PC-3 (cell line): Measurements from ENCODE around the gene GCLC. TPM values are rescaled to one million over a fixed set of nuclear protein-coding genes. Genes with fewer than 3 reads are reported as not detected.

Experiments
- ATAC-seq: fragments of 200-7000 bp; cut with Tn5 transposase; 2 replicates; pipeline ENCODE4 v1.9.1; 2020; ENCODE audit warnings: mild to moderate bottlenecking, moderate library complexity
- BruUV-seq: library from RNA; stranded (reverse); fragments of 400-500 nt; replicated peaks from 2 replicates; lab custom pipeline; 2021; lab: Mats Ljungman, UMichigan
- CTCF ChIA-PET: fragments of 300-600 bp; sonication (Branson Sonifier 250); formaldehyde crosslinking; loops from one replicate; lab custom pipeline; 2022; ENCODE audit warnings: antibody characterized with exemption; lab: Charles Lee
- POLR2A ChIA-PET: fragments of 300-600 bp; sonication (Branson Sonifier 250); formaldehyde crosslinking; loops from one replicate; lab custom pipeline; 2022; ENCODE audit warnings: antibody characterized with exemption; ENCODE audit not compliant: unreplicated experiment; lab: Charles Lee
- DNase-seq: peaks from one replicate; pipeline ENCODE4 v3.0.0-alpha.2; 2015
- H2AFZ ChIP-seq: fragments of 300-600 bp; sonication (generic); 2 replicates; pipeline ENCODE4 v1.6.0; 2016; ENCODE audit warnings: antibody characterized with exemption, low read length
- H3F3A ChIP-seq: fragments of 300-600 bp; sonication (generic); one replicate; pipeline ENCODE4 v1.6.0; 2017; ENCODE audit warnings: antibody characterized with exemption, low read length, control low read depth, mild to moderate bottlenecking; ENCODE audit not compliant: unreplicated experiment
- H3K27ac ChIP-seq: fragments of 300-600 bp; sonication (generic); 2 replicates; pipeline ENCODE4 v1.5.1; 2016; ENCODE audit warnings: mild to moderate bottlenecking, low read length
- H3K27me3 ChIP-seq: fragments of 300-600 bp; sonication (generic); 2 replicates; pipeline ENCODE4 v1.6.1; 2016; ENCODE audit warnings: low read length, mixed read lengths
- H3K36me3 ChIP-seq: fragments of 300-600 bp; sonication (generic); 2 replicates; pipeline ENCODE4 v1.6.1; 2016; ENCODE audit warnings: low read depth, mixed run types, low read length, mixed read lengths
- H3K4me1 ChIP-seq: fragments of 300-600 bp; sonication (generic); 2 replicates; pipeline ENCODE4 v1.5.1; 2016; ENCODE audit warnings: low read length; ENCODE audit not compliant: insufficient read depth
- H3K4me2 ChIP-seq: fragments of 300-600 bp; sonication (generic); 2 replicates; pipeline ENCODE4 v1.6.0; 2016; ENCODE audit warnings: low read length
- H3K4me3 ChIP-seq: fragments of 300-600 bp; sonication (generic); 2 replicates; pipeline ENCODE4 v1.5.1; 2016; ENCODE audit warnings: mild to moderate bottlenecking, low read length, mixed read lengths
- H3K79me2 ChIP-seq: fragments of 300-600 bp; sonication (generic); 2 replicates; pipeline ENCODE4 v1.6.1; 2017; ENCODE audit warnings: low read length, mixed read lengths
- H3K9ac ChIP-seq: fragments of 300-600 bp; sonication (generic); 2 replicates; pipeline ENCODE4 v1.6.0; 2016; ENCODE audit warnings: mild to moderate bottlenecking, low read length
- H3K9me2 ChIP-seq: fragments of 300-600 bp; sonication (generic); replicated peaks from 2 replicates; pipeline ENCODE4 v1.6.1; 2016; ENCODE audit warnings: mixed run types, low read length, mixed read lengths
- H3K9me3 ChIP-seq: fragments of 300-600 bp; sonication (generic); 2 replicates; pipeline ENCODE4 v1.6.1; 2016; ENCODE audit warnings: low read length, mixed read lengths
- H4K20me1 ChIP-seq: fragments of 300-600 bp; sonication (generic); 2 replicates; pipeline ENCODE4 v1.6.1; 2016; ENCODE audit warnings: low read length, mixed read lengths
- EZH2 ChIP-seq: fragments of 300-600 bp; sonication (generic); IDR thresholded peaks from one replicate; pipeline ENCODE4 v1.6.1; 2017; ENCODE audit warnings: antibody characterized with exemption, mild to moderate bottlenecking, low read length; ENCODE audit not compliant: unreplicated experiment
- EZH2phosphoT487 ChIP-seq: fragments of 300-600 bp; sonication (generic); IDR thresholded peaks from 2 replicates; pipeline ENCODE4 v1.6.1; 2018; ENCODE audit warnings: mild to moderate bottlenecking, antibody characterized with exemption, low read length, borderline replicate concordance
- intact Hi-C: fragments of 100-400 bp; cut with micrococcal nuclease; formaldehyde crosslinking; loops from 2 replicates; pipeline ENCODE4 v1.9.0; 2023
- total RNA-seq: library from RNA; depleted of rRNA; stranded (reverse); fragments of >200 nt; gene quantifications from 2 replicates; pipeline ENCODE4 v1.2.3, GENCODE V29; 2014
- TF ChIP-seq, protein P1 (sequence below): fragments of 300-600 bp; sonication (generic); conservative IDR thresholded peaks from 2 replicates; pipeline ENCODE4 v1.5.1; 2017; ENCODE audit warnings: antibody characterized with exemption, low read depth, mild to moderate bottlenecking, low read length

Gene GCLC
- total RNA-seq, 1 experiment from 2014 or later, result 50.1 TPM

DNA sequence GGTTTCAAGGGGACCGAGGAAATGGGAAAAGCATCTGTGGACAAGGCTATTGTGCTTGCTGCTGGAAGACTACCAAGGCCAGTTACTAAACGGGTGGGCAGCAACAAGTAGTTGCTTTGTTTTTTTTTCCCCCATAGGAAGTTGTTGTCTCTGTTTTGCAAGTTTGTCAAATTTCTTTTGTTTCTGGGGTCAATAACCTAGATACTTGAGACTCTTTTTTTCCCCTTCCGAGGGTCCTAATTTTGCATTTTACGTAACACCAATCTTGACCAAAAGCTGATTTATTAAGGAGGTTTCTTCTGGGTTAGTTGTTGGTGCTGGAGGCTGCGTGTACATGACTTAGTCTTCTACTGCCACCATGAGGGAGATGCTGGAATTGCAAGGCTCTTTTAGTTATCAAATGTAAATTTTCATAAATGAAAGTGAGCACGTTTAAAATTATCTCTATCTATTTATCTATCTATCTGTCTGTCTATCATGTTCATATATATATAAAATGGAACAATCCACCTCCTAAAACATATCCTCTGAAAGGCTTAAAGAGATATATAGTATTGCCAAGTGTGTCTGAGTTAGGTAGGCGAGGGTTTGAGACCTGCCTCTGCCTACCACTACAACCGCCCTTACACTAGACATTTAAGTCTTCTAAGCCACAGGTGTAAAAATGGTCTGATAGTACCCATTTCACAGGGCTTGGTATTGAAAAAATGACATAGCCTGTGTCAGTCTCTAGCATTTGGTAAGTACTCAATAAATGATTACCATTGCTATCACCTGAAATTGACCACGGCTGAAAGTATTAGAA, 60.2 kb downstream of the GCLC start:
- ATAC-seq (peak; percentile 43), DNase-seq (peak; percentile 87)
- no peaks in the 10 kb centered on the region for H3K36me3 ChIP-seq
- ChIA-PET CTCF (interaction anchor here (0.5 to 1.0 kb wide), 5 partner anchors 46 to 397 kb away, joined by 3 to 8 read pairs (median 4); no protein-coding TSS in a partner anchor), POLR2A (no interaction called here)
- H3K79me2 ChIP-seq, result no peaks in the 10 kb centered on the region
- no peaks in the 10 kb centered on the region for H4K20me1 ChIP-seq
- TF ChIP-seq EZH2, result no peak
- no peak for TF ChIP-seq EZH2phosphoT487
- TF ChIP-seq, protein P1, sequence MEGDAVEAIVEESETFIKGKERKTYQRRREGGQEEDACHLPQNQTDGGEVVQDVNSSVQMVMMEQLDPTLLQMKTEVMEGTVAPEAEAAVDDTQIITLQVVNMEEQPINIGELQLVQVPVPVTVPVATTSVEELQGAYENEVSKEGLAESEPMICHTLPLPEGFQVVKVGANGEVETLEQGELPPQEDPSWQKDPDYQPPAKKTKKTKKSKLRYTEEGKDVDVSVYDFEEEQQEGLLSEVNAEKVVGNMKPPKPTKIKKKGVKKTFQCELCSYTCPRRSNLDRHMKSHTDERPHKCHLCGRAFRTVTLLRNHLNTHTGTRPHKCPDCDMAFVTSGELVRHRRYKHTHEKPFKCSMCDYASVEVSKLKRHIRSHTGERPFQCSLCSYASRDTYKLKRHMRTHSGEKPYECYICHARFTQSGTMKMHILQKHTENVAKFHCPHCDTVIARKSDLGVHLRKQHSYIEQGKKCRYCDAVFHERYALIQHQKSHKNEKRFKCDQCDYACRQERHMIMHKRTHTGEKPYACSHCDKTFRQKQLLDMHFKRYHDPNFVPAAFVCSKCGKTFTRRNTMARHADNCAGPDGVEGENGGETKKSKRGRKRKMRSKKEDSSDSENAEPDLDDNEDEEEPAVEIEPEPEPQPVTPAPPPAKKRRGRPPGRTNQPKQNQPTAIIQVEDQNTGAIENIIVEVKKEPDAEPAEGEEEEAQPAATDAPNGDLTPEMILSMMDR, result peak; percentile 95
- peak overlapping the region; percentile 6 for H2AFZ ChIP-seq
- peak overlapping the region; percentile 32; the same call in 1 of the 2 replicates for H3K4me3 ChIP-seq
- intact Hi-C loops, result loop anchor here (1.0 to 10.0 kb wide), 4 partner anchors 45 to 380 kb away; partner anchors contain the start of gene ELOVL5
- no TSS peak for BruUV-seq
- H3F3A ChIP-seq, result no peaks in the 10 kb centered on the region
- no peak overlapping the region for H3K27ac ChIP-seq
- H3K4me1 ChIP-seq, result peaks cover 12% of the 10 kb centered on the region; the same call in 1 of the 2 replicates
- no peak overlapping the region for H3K9ac ChIP-seq
- peak overlapping the region; percentile 63 for H3K4me2 ChIP-seq
- H3K27me3 ChIP-seq, result no peaks in the 10 kb centered on the region
- no peaks in the 10 kb centered on the region for H3K9me2 ChIP-seq
- H3K9me3 ChIP-seq, result no peaks in the 10 kb centered on the region

DNA sequence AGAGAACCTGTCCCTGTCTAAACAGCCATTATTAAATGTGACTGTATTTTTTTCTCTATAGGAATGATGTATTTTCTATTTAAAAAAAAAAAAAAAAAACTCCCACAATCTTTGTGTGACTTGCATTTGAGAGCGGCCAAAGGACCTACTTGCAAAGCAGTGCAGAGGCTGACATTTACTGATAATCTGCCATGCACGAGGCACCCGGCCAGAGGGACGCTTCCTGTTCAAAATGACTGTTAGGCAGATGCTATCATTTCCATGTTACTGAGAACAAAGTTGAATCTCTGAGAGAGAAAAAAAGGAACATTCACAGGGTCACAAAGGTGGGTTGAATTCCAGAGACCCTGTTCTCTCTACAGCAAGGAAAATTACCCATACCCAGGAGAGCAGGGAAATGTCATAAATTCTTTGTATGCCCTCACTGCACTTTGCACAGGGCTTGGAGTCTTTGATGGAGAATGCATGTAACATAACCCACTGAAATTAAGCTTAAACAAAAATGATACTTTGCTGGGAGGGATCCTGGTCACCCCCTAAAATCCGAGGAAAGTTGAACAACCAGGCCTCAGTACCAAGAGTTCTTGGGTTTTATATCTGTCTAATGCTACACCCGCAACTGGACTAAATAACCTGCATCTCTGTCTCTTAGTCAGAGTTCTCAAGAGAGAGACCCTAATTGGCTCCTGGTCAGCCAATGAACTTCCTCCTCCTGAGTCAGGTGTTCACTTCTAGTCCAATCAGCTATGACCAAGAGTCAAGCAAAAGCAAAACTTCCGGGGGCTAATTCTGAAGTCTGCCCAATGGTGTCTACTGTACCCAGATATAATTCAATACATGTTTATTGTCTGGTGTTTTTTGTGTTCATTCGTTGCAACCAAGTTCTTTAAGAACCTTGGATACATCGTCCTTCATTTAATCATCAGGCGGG, 61.2 kb downstream of the GCLC start:
- no peak overlapping the region for H3K4me3 ChIP-seq
- peak; percentile 36 for DNase-seq
- H4K20me1 ChIP-seq, result no peaks in the 10 kb centered on the region
- H3K4me1 ChIP-seq, result peaks cover 12% of the 10 kb centered on the region; the same call in 1 of the 2 replicates
- H3K36me3 ChIP-seq, result no peaks in the 10 kb centered on the region
- H3K4me2 ChIP-seq, result 0 out of 2 replicates have a peak overlapping the region, but pooled peaks have one; percentile 12
- intact Hi-C loops, result loop anchor here (1.0 to 10.0 kb wide), 4 partner anchors 44 to 379 kb away; partner anchors contain the start of gene ELOVL5
- H3K9me2 ChIP-seq, result no peaks in the 10 kb centered on the region
- no peak overlapping the region for H3K27ac ChIP-seq
- ATAC-seq, result peak; percentile 31; the same call in 1 of the 2 replicates
- no peaks in the 10 kb centered on the region for H3F3A ChIP-seq
- TF ChIP-seq, protein P1, result no peak
- TF ChIP-seq EZH2phosphoT487, result no peak
- TF ChIP-seq EZH2, result no peak
- ChIA-PET POLR2A (no interaction called here), CTCF (interaction anchor here (0.5 to 1.0 kb wide), 5 partner anchors 45 to 396 kb away, joined by 3 to 6 read pairs (median 4); no protein-coding TSS in a partner anchor)
- BruUV-seq, result no TSS peak
- no peak overlapping the region for H3K9ac ChIP-seq
- no peaks in the 10 kb centered on the region for H3K27me3 ChIP-seq
- H3K9me3 ChIP-seq, result no peaks in the 10 kb centered on the region
- H3K79me2 ChIP-seq, result no peaks in the 10 kb centered on the region
- peak overlapping the region; percentile 5; the same call in 1 of the 2 replicates for H2AFZ ChIP-seq
